Liver (tissue), 9 donors: ENCODE measurements around the gene SLC5A6. TPM values are rescaled to one million over a fixed set of nuclear protein-coding genes. Genes with fewer than 3 reads are reported as not detected.

Experiments used
- DNase-seq: peaks from one replicate; pipeline ENCODE4 v3.0.0-alpha.2; 2017; ENCODE audit warnings: low spot score
- H3K27ac ChIP-seq, 2 donors: one replicate each; pipeline ENCODE4 v1.7.0; 2013; ENCODE audit warnings: inconsistent platforms in 2 of 2, low read length in 2 of 2, control low read depth in 1 of 2, low read depth in 1 of 2, mild to moderate bottlenecking in 1 of 2
- H3K27me3 ChIP-seq, 4 donors: one replicate each; pipeline versions ENCODE4 v1.6.1 to v1.7.0; 2013; ENCODE audit warnings: low read length in 3 of 4, inconsistent platforms in 1 of 4, mild to moderate bottlenecking in 1 of 4, moderate library complexity in 1 of 4; ENCODE audit not compliant: control insufficient read depth in 4 of 4, insufficient read depth in 4 of 4
- H3K36me3 ChIP-seq, 4 donors: one replicate each; pipeline versions ENCODE4 v1.6.1 to v1.7.0; 2013; ENCODE audit warnings: low read length in 3 of 4, mild to moderate bottlenecking in 3 of 4, low read depth in 1 of 4, moderate library complexity in 1 of 4; ENCODE audit not compliant: control insufficient read depth in 4 of 4, insufficient read depth in 3 of 4
- H3K4me1 ChIP-seq, 4 donors: one replicate each; pipeline versions ENCODE4 v1.6.1 to v1.7.0; 2013; ENCODE audit warnings: low read length in 3 of 4, mild to moderate bottlenecking in 3 of 4, moderate library complexity in 1 of 4; ENCODE audit not compliant: control insufficient read depth in 4 of 4, insufficient read depth in 4 of 4
- H3K4me3 ChIP-seq, 3 donors: one replicate each; pipeline versions ENCODE4 v1.6.1 to v1.7.0; 2013; ENCODE audit warnings: low read length in 3 of 3, control low read depth in 1 of 3, low read depth in 1 of 3, mild to moderate bottlenecking in 1 of 3
- H3K9ac ChIP-seq, 2 donors: one replicate each; pipeline ENCODE4 v1.7.0; 2013; ENCODE audit warnings: low read length in 2 of 2, mild to moderate bottlenecking in 2 of 2, moderate library complexity in 2 of 2, control low read depth in 1 of 2, low read depth in 1 of 2
- H3K9me3 ChIP-seq, 4 donors: one replicate each; pipeline versions ENCODE4 v1.6.1 to v1.7.0; 2013; ENCODE audit warnings: low read length in 3 of 4; ENCODE audit not compliant: control insufficient read depth in 4 of 4
- EGR1 ChIP-seq, 2 donors: IDR thresholded peaks; 2 replicates each; pipeline ENCODE4 v1.6.1; 2016 to 2018; ENCODE audit warnings: antibody characterized with exemption in 2 of 2, low read depth in 2 of 2
- FOXA1 ChIP-seq: IDR thresholded peaks from 2 replicates; pipeline ENCODE4 v1.6.1; 2016; ENCODE audit warnings: antibody characterized with exemption
- FOXA2 ChIP-seq: IDR thresholded peaks from 2 replicates; pipeline ENCODE4 v1.6.1; 2016; ENCODE audit warnings: antibody characterized with exemption
- HNF4A ChIP-seq, 2 donors: conservative IDR thresholded peaks; 2 replicates each; pipeline ENCODE4 v1.6.1; 2016; ENCODE audit warnings: antibody characterized with exemption in 2 of 2, mild to moderate bottlenecking in 2 of 2
- HNF4G ChIP-seq: IDR thresholded peaks from 2 replicates; pipeline ENCODE4 v1.6.1; 2016; ENCODE audit warnings: antibody characterized with exemption
- JUND ChIP-seq, 2 donors: IDR thresholded peaks; 2 replicates each; pipeline ENCODE4 v1.6.1; 2016; ENCODE audit warnings: antibody characterized with exemption in 2 of 2
- NR2F2 ChIP-seq: IDR thresholded peaks from 2 replicates; pipeline ENCODE4 v1.6.1; 2016; ENCODE audit warnings: antibody characterized with exemption
- RAD21 ChIP-seq, 2 donors: IDR thresholded peaks; 2 replicates each; pipeline ENCODE4 v1.6.1; 2016; ENCODE audit warnings: antibody characterized with exemption in 2 of 2, mild to moderate bottlenecking in 2 of 2
- RXRA ChIP-seq, 2 donors: IDR thresholded peaks; 2 replicates each; pipeline ENCODE4 v1.6.1; 2017 to 2018; ENCODE audit warnings: antibody characterized with exemption in 2 of 2, mild to moderate bottlenecking in 1 of 2
- SP1 ChIP-seq: IDR thresholded peaks from 2 replicates; pipeline ENCODE4 v1.6.1; 2018; ENCODE audit warnings: antibody characterized with exemption, mild to moderate bottlenecking
- YY1 ChIP-seq: IDR thresholded peaks from 2 replicates; pipeline ENCODE4 v1.6.1; 2016; ENCODE audit warnings: antibody characterized with exemption, mild to moderate bottlenecking
- ZBTB33 ChIP-seq: IDR thresholded peaks from 2 replicates; pipeline ENCODE4 v1.6.1; 2016; ENCODE audit warnings: antibody characterized with exemption
- WGBS: extraction: QIAGEN DNeasy Blood & Tissue Kit; methylation state at CpG from one replicate; pipeline ENCODE4 v1.1.7; 2013; 5-methylcytosine and 5-hydroxymethylcytosine counted together
- polyA plus RNA-seq, 2 donors: library from polyadenylated mRNA; stranded (reverse) in 1 of 2; unstranded in 1 of 2; fragments of 200-250 nt in 1 of 2; fragments of >200 nt in 1 of 2; fragmentation: Nextera tagmentation in 1 of 2; extraction: Ambion mirVana in 1 of 2; gene quantifications; one replicate each; pipeline versions ENCODE4 v1.2.1 to v1.2.3, GENCODE V29; 2013 to 2015
- total RNA-seq, 2 donors: library from RNA; depleted of rRNA; stranded (reverse); fragments of >200 nt; gene quantifications; one replicate each; pipeline ENCODE4 v1.2.3, GENCODE V29; 2014
- TF ChIP-seq, protein P1 (sequence below): IDR thresholded peaks from 2 replicates; pipeline ENCODE4 v1.6.1; 2016; ENCODE audit warnings: antibody characterized with exemption
- TF ChIP-seq, protein P2 (sequence below): IDR thresholded peaks from 2 replicates; pipeline ENCODE4 v1.6.1; 2016; ENCODE audit warnings: antibody characterized with exemption, mild to moderate bottlenecking
- TF ChIP-seq, protein P3 (sequence below): fragments of 150-350 bp; IDR thresholded peaks from 2 replicates; pipeline ENCODE4 v1.5.1; 2017; ENCODE audit warnings: improper control_type of control experiment, low read depth, low read length; ENCODE audit not compliant: missing input control
- TF ChIP-seq, protein P4 (sequence below): IDR thresholded peaks from 2 replicates; pipeline ENCODE4 v1.6.1; 2016; ENCODE audit warnings: antibody characterized with exemption
- donor health status: healthy.
- donor health status: healthy.
- donor health status: healthy.
- donor health status: healthy.
- donor health status: healthy.

The SLC5A6 gene
- total and polyA plus RNA-seq, 4 donors, result 12.5 to 217 (median 73.0) TPM

DNA sequence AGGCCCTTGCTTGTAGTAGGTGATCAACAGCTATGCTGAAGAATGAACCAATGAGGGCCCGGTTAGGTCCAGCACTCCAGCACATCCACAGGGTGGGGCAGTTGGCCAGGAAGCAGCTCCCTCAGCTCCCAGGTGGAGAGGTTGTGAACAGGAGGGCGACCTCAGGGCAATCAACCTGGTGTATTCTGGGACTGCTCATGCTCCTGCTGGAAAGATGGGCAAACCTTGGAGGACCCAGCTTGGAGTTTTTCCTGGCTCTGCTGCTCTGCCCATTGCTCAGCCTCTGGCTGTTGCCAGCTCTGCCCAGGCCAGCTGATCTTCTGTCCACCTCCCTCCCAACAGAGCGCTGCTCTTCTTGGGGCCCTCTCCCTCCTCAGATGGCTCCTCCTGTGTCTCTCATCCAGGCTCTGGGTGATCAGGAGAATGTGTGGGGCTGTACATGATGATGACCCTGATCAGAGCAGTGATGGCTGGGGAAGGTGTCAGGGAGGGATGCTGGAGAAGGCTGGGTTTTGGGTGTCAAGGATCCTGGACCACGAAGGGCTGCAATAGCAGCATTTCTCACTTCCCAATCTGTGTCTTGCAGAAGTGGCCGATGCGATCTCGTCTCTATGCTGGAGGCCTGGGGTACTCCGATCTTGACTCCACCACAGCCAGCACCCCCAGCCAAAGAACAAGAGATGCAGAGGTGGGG lies 59.8 kb downstream of the SLC5A6 start:
- Histone ChIP-seq H3K36me3 (no peaks in the 10 kb centered on the region), H3K9ac (no peak overlapping the region), H3K4me3 (no peak overlapping the region), H3K9me3 (no peaks in the 10 kb centered on the region), H3K27ac (no peak overlapping the region), H3K27me3 (no peaks in the 10 kb centered on the region), H3K4me1 (no peaks in the 10 kb centered on the region)
- no peak for DNase-seq
- no peak for TF ChIP-seq SP1
- no peak for TF ChIP-seq HNF4G
- TF ChIP-seq RXRA (IDR thresholded peaks at IDR 0.05), result peak; percentile 12 to 17
- TF ChIP-seq, protein P1, sequence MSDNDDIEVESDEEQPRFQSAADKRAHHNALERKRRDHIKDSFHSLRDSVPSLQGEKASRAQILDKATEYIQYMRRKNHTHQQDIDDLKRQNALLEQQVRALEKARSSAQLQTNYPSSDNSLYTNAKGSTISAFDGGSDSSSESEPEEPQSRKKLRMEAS, result no peak
- TF ChIP-seq ZBTB33, result no peak
- no peak for TF ChIP-seq JUND (IDR thresholded peaks at IDR 0.05)
- TF ChIP-seq, protein P2, sequence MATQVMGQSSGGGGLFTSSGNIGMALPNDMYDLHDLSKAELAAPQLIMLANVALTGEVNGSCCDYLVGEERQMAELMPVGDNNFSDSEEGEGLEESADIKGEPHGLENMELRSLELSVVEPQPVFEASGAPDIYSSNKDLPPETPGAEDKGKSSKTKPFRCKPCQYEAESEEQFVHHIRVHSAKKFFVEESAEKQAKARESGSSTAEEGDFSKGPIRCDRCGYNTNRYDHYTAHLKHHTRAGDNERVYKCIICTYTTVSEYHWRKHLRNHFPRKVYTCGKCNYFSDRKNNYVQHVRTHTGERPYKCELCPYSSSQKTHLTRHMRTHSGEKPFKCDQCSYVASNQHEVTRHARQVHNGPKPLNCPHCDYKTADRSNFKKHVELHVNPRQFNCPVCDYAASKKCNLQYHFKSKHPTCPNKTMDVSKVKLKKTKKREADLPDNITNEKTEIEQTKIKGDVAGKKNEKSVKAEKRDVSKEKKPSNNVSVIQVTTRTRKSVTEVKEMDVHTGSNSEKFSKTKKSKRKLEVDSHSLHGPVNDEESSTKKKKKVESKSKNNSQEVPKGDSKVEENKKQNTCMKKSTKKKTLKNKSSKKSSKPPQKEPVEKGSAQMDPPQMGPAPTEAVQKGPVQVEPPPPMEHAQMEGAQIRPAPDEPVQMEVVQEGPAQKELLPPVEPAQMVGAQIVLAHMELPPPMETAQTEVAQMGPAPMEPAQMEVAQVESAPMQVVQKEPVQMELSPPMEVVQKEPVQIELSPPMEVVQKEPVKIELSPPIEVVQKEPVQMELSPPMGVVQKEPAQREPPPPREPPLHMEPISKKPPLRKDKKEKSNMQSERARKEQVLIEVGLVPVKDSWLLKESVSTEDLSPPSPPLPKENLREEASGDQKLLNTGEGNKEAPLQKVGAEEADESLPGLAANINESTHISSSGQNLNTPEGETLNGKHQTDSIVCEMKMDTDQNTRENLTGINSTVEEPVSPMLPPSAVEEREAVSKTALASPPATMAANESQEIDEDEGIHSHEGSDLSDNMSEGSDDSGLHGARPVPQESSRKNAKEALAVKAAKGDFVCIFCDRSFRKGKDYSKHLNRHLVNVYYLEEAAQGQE, result peak; percentile 21
- TF ChIP-seq, protein P3, sequence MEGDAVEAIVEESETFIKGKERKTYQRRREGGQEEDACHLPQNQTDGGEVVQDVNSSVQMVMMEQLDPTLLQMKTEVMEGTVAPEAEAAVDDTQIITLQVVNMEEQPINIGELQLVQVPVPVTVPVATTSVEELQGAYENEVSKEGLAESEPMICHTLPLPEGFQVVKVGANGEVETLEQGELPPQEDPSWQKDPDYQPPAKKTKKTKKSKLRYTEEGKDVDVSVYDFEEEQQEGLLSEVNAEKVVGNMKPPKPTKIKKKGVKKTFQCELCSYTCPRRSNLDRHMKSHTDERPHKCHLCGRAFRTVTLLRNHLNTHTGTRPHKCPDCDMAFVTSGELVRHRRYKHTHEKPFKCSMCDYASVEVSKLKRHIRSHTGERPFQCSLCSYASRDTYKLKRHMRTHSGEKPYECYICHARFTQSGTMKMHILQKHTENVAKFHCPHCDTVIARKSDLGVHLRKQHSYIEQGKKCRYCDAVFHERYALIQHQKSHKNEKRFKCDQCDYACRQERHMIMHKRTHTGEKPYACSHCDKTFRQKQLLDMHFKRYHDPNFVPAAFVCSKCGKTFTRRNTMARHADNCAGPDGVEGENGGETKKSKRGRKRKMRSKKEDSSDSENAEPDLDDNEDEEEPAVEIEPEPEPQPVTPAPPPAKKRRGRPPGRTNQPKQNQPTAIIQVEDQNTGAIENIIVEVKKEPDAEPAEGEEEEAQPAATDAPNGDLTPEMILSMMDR, result peak; percentile 23
- TF ChIP-seq EGR1 (IDR thresholded peaks at IDR 0.05; ENCODE audit: low read depth in 2 of 2), result no peak
- TF ChIP-seq RAD21 (IDR thresholded peaks at IDR 0.05), result peak; percentile 72 to 76
- TF ChIP-seq NR2F2, result no peak
- WGBS, result 81% methylated on average over 8 of the region's 8 CpGs

DNA sequence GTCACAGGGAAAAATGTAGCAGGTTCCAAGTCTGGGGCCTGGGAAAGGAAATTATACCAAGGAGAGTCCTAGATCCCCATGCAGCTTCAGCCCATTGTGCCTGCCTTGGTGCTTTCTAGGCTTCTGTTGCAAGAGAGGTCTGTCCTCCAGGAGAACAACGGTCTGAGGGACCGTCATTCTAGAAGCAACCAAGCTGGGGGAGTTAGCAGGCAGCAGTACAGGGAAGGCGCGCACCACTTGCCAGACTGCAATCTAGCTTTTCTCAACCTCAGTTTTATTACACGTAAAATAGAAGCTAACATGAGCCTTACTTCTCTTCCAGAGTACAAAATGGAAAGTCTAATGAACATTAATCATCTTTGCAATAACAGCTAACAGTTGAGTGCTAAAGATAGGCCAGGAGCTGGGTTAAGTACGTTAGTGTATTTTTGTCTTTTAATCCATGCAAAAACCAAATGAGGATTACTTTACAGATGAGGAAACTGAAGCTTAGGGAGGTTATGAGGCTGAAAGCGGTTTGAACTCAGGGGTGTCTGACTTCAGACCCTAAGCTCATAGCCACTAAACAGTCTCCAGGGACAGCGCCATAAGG lies 61.3 kb downstream of the SLC5A6 start:
- no peaks in the 10 kb centered on the region for H3K27me3 ChIP-seq
- no peaks in the 10 kb centered on the region for H3K36me3 ChIP-seq
- H3K27ac ChIP-seq, result no peak overlapping the region
- no peaks in the 10 kb centered on the region for H3K9me3 ChIP-seq
- TF ChIP-seq HNF4G (no peak), HNF4A (conservative IDR thresholded peaks at IDR 0.05) (no peak), RAD21 (IDR thresholded peaks at IDR 0.05) (no peak), EGR1 (IDR thresholded peaks at IDR 0.05; ENCODE audit: low read depth in 2 of 2) (no peak), FOXA1 (no peak), SP1 (no peak), JUND (IDR thresholded peaks at IDR 0.05) (no peak), FOXA2 (no peak), ZBTB33 (no peak), RXRA (IDR thresholded peaks at IDR 0.05) (no peak), YY1 (no peak)
- TF ChIP-seq, protein P4, sequence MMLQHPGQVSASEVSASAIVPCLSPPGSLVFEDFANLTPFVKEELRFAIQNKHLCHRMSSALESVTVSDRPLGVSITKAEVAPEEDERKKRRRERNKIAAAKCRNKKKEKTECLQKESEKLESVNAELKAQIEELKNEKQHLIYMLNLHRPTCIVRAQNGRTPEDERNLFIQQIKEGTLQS, result no peak
- TF ChIP-seq, protein P1, result no peak
- WGBS, result 92% methylated on average over 8 of the region's 8 CpGs
- no peak for DNase-seq
- no peak overlapping the region for H3K9ac ChIP-seq
- H3K4me3 ChIP-seq, result no peak overlapping the region
- H3K4me1 ChIP-seq, result no peaks in the 10 kb centered on the region
